ENCODE results near the gene KCNK13. TPM values are rescaled to one million over a fixed set of nuclear protein-coding genes. Genes with fewer than 3 reads are reported as not detected.

KCNK13 gene
- total and polyA plus RNA-seq, 4 donors: 0.99 to 2.7 (median 1.9) TPM

DNA sequence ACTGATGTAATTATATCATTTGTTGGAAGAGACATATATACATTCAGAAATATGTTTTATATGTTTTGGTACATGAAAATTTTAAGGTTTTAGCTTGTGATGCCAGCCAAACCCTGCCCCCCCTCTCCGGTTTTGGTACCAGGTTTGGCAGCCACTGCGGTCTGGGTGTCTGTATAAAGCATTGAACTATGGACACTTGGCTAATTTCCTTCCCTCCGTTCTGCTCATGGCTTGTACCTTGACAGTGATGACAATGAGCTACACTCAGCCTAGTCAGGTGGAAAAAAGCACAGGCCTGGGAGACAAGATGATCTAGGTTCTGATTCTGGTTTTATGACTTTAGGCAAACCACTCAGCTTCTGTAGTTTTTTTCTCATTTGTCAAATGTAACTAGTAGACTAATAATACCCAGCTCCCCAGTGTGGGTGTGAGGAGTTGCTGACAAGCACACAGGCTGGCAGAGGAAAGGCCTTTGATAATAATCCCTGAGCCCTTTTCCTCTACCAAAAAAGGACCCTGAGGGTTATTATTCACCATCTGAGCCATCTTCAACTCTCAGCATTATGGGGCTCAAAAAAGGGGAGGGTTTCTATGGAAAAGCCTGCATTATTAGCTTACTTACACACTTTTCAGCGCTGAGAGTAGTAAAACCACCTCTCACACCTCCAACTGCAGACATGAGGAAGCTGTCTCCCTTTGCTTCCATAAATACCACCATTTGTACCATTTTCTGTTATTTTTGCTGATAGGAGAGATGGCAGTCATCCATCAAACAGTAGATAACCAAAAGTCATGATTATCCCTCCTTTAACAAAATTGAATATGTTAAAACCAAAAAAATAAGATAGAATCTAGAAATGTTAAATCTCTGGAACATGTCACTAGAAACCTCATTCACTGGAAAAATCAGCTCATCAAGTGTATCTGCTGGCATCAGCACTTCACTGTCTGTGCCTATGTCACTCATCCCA lies 118.3 kb downstream of the KCNK13 start:
- no peaks in the 10 kb centered on the region for H3K4me1 ChIP-seq (ENCODE audit: control insufficient read depth, insufficient read depth, low read length)
- no peak overlapping the region for H3K4me3 ChIP-seq (ENCODE audit: low read depth, low read length)
- no peaks in the 10 kb centered on the region for H3K9me3 ChIP-seq (ENCODE audit: control insufficient read depth, insufficient read depth, low read length)
- no peak overlapping the region for H3K27ac ChIP-seq (ENCODE audit: low read depth, low read length)
- DNase-seq (ENCODE audit: low read depth in 4 of 6, low spot score in 6 of 6): peak in 1 of 6 donors; percentile 24
- H3K27me3 ChIP-seq (ENCODE audit: control insufficient read depth, insufficient read depth, low read length): no peaks in the 10 kb centered on the region
- WGBS (ENCODE audit: insufficient coverage): 66% methylated on average over 2 of the region's 4 CpGs
- no peaks in the 10 kb centered on the region for H3K36me3 ChIP-seq (ENCODE audit: control insufficient read depth, insufficient read depth, low read length)

DNA sequence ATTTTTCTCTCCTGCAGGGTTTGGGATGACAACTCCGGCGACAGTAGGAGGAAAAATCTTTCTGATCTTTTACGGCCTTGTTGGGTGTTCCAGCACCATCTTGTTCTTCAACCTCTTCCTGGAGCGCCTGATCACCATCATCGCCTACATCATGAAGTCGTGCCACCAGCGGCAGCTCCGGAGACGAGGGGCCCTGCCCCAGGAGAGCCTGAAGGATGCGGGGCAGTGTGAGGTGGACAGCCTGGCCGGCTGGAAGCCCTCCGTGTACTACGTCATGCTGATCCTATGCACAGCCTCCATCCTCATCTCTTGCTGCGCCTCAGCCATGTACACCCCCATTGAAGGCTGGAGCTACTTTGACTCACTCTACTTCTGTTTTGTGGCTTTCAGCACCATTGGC lies 122.3 kb downstream of the KCNK13 start:
- no peaks in the 10 kb centered on the region for H3K9me3 ChIP-seq (ENCODE audit: control insufficient read depth, insufficient read depth, low read length)
- no peak overlapping the region for H3K4me3 ChIP-seq (ENCODE audit: low read depth, low read length)
- H3K36me3 ChIP-seq (ENCODE audit: control insufficient read depth, insufficient read depth, low read length): no peaks in the 10 kb centered on the region
- WGBS (ENCODE audit: insufficient coverage): 96% methylated on average over 14 of the region's 14 CpGs
- DNase-seq (ENCODE audit: low read depth in 4 of 6, low spot score in 6 of 6): no peak
- H3K4me1 ChIP-seq (ENCODE audit: control insufficient read depth, insufficient read depth, low read length): no peaks in the 10 kb centered on the region
- no peak overlapping the region for H3K27ac ChIP-seq (ENCODE audit: low read depth, low read length)
- no peaks in the 10 kb centered on the region for H3K27me3 ChIP-seq (ENCODE audit: control insufficient read depth, insufficient read depth, low read length)

DNA sequence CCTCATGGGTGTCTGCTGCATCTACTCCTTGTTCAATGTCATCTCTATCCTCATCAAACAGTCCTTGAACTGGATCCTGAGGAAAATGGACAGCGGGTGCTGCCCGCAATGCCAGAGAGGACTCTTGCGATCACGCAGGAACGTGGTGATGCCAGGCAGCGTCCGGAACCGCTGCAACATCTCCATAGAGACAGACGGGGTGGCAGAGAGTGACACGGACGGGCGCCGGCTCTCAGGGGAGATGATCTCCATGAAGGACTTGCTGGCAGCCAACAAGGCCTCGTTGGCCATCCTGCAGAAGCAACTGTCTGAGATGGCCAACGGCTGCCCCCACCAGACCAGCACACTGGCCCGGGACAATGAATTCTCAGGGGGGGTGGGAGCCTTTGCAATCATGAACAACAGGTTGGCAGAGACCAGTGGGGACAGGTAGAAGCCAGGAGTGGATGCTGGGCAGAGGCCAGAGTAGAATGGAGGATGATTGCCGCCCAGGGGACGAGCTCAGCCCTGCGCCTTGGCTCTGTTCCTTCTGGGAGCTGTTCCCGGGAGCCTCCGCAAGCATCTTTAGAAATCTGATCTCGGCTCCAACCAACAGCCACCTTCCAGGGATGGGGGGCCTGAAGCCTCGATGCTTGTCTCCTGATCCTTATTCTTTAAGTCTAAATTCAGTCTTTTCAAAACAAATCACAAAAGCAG lies 122.9 kb downstream of the KCNK13 start:
- no peak overlapping the region for H3K27ac ChIP-seq (ENCODE audit: low read depth, low read length)
- no peaks in the 10 kb centered on the region for H3K36me3 ChIP-seq (ENCODE audit: control insufficient read depth, insufficient read depth, low read length)
- no peaks in the 10 kb centered on the region for H3K4me1 ChIP-seq (ENCODE audit: control insufficient read depth, insufficient read depth, low read length)
- no peaks in the 10 kb centered on the region for H3K27me3 ChIP-seq (ENCODE audit: control insufficient read depth, insufficient read depth, low read length)
- no peak overlapping the region for H3K4me3 ChIP-seq (ENCODE audit: low read depth, low read length)
- no peaks in the 10 kb centered on the region for H3K9me3 ChIP-seq (ENCODE audit: control insufficient read depth, insufficient read depth, low read length)
- DNase-seq (ENCODE audit: low read depth in 4 of 6, low spot score in 6 of 6): no peak
- WGBS (ENCODE audit: insufficient coverage): 87% methylated on average over 22 of the region's 23 CpGs

DNA sequence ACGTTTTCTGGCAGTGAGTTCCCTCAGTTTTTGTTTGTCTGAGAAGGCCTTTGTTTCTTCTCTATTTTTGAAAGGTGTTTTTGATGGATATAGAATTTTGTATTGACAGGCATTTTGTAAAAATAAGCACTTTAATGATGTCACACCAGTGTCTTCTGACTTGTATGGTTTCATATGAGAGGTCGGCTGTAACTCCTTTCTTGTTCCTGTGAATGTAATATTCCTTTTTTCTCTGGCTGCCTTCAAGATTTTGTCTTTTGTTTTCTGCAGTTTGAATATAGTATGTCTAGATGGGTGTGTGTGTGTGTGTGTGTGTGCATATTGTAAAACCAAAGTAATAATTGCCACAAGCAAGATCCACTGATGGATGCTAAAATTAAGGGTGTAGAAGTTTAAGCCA lies 126.8 kb downstream of the KCNK13 start:
- Histone ChIP-seq H3K4me3 (ENCODE audit: low read depth, low read length) (no peak overlapping the region), H3K36me3 (ENCODE audit: control insufficient read depth, insufficient read depth, low read length) (no peaks in the 10 kb centered on the region), H3K4me1 (ENCODE audit: control insufficient read depth, insufficient read depth, low read length) (no peaks in the 10 kb centered on the region), H3K27ac (ENCODE audit: low read depth, low read length) (no peak overlapping the region), H3K9me3 (ENCODE audit: control insufficient read depth, insufficient read depth, low read length) (no peaks in the 10 kb centered on the region), H3K27me3 (ENCODE audit: control insufficient read depth, insufficient read depth, low read length) (no peaks in the 10 kb centered on the region)
- no peak for DNase-seq (ENCODE audit: low read depth in 4 of 6, low spot score in 6 of 6)
- WGBS (ENCODE audit: insufficient coverage): no CpG with 5 or more reads among the region's 2 CpGs

DNA sequence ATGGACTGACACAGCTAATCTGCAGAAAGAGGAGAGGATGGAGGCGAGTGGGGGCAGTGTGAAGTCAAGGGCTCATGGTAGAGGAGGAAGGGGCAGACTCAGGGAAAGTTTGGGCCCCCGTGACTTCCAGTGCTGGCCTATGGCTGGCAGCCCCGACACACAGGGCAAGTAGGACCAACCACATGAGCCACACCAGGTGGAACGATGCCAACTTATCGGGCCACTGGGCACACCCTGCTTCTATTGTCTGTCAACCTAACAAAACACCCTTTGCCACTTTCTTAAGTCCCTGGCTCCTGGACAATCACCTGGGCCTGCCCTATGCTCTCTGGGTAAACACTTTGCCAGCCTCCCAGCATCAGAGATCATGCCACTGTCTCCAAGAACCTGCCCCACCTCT lies 129.4 kb downstream of the KCNK13 start:
- no peaks in the 10 kb centered on the region for H3K9me3 ChIP-seq (ENCODE audit: control insufficient read depth, insufficient read depth, low read length)
- H3K4me3 ChIP-seq (ENCODE audit: low read depth, low read length): no peak overlapping the region
- no peak overlapping the region for H3K27ac ChIP-seq (ENCODE audit: low read depth, low read length)
- no peaks in the 10 kb centered on the region for H3K4me1 ChIP-seq (ENCODE audit: control insufficient read depth, insufficient read depth, low read length)
- H3K36me3 ChIP-seq (ENCODE audit: control insufficient read depth, insufficient read depth, low read length): no peaks in the 10 kb centered on the region
- WGBS (ENCODE audit: insufficient coverage): 79% methylated on average over 5 of the region's 5 CpGs
- H3K27me3 ChIP-seq (ENCODE audit: control insufficient read depth, insufficient read depth, low read length): no peaks in the 10 kb centered on the region
- no peak for DNase-seq (ENCODE audit: low read depth in 4 of 6, low spot score in 6 of 6)

DNA sequence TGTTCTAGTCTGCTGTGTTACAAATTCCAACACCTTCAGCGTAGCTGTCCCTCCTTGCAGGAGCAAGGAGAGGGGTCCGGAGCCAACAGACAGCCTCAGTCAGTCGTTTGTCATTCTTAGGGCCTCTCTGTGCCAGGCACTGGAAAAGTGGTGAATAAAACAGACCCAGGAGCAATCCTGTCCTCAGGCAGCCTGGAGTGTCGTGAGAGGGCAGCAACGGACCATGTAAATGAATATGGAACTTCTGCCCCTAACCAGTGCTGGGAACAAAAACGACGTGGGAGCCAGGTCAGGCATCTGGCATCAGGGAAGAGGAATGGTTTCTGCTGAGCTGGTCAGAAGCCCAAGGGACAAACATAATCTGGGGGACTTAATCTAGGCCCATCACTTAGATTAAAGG lies 129.8 kb downstream of the KCNK13 start:
- Histone ChIP-seq H3K27me3 (ENCODE audit: control insufficient read depth, insufficient read depth, low read length) (no peaks in the 10 kb centered on the region), H3K4me1 (ENCODE audit: control insufficient read depth, insufficient read depth, low read length) (no peaks in the 10 kb centered on the region), H3K4me3 (ENCODE audit: low read depth, low read length) (no peak overlapping the region), H3K9me3 (ENCODE audit: control insufficient read depth, insufficient read depth, low read length) (no peaks in the 10 kb centered on the region), H3K27ac (ENCODE audit: low read depth, low read length) (no peak overlapping the region), H3K36me3 (ENCODE audit: control insufficient read depth, insufficient read depth, low read length) (no peaks in the 10 kb centered on the region)
- DNase-seq (ENCODE audit: low read depth in 4 of 6, low spot score in 6 of 6): no peak
- WGBS (ENCODE audit: insufficient coverage): 81% methylated on average over 7 of the region's 7 CpGs

DNA sequence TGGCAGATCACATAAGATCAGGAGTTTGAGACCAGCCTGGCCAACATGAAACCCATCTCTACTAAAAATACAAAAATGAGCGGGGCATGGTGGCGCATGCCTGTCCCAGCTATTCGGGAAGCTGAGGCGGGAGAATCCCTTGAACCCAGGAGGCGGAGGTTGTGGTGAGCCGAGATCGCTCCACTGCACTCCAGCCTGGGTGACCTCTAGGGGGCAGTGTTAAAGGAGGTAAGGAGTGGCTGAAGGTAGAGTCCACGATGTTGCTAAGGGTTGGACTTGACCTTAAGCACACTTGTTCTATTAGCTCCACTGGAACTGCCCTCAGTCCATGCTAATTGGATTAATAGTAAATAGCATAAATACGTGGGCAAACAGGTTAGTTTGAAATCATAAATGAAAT lies 132.1 kb downstream of the KCNK13 start:
- Histone ChIP-seq H3K27ac (ENCODE audit: low read depth, low read length) (no peak overlapping the region), H3K4me1 (ENCODE audit: control insufficient read depth, insufficient read depth, low read length) (no peaks in the 10 kb centered on the region), H3K36me3 (ENCODE audit: control insufficient read depth, insufficient read depth, low read length) (no peaks in the 10 kb centered on the region), H3K27me3 (ENCODE audit: control insufficient read depth, insufficient read depth, low read length) (no peaks in the 10 kb centered on the region), H3K9me3 (ENCODE audit: control insufficient read depth, insufficient read depth, low read length) (no peaks in the 10 kb centered on the region), H3K4me3 (ENCODE audit: low read depth, low read length) (no peak overlapping the region)
- no peak for DNase-seq (ENCODE audit: low read depth in 4 of 6, low spot score in 6 of 6)
- 77% methylated on average over 7 of the region's 9 CpGs for WGBS (ENCODE audit: insufficient coverage)

DNA sequence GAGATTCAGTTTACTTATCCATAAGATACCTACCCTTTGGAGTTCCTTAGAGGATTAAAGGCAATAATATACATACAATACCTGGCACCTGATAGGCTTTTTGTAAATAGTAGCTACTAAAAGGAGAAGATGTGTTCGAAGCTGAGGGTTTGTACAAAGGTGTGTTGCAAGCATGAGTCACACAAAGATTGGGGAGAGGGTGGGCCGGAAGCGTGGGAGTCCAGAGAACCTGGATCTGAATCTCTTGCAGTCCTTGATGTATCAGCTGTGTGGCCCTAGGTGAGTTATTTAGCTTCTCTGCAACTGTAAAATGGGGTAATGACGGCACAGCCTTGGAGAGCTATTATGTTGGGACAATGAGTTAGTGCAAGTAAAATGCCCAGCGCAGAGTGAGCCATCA lies 132.9 kb downstream of the KCNK13 start:
- Histone ChIP-seq H3K27me3 (ENCODE audit: control insufficient read depth, insufficient read depth, low read length) (no peaks in the 10 kb centered on the region), H3K36me3 (ENCODE audit: control insufficient read depth, insufficient read depth, low read length) (no peaks in the 10 kb centered on the region), H3K9me3 (ENCODE audit: control insufficient read depth, insufficient read depth, low read length) (no peaks in the 10 kb centered on the region), H3K4me3 (ENCODE audit: low read depth, low read length) (no peak overlapping the region), H3K27ac (ENCODE audit: low read depth, low read length) (no peak overlapping the region), H3K4me1 (ENCODE audit: control insufficient read depth, insufficient read depth, low read length) (no peaks in the 10 kb centered on the region)
- 86% methylated on average over 3 of the region's 5 CpGs for WGBS (ENCODE audit: insufficient coverage)
- no peak for DNase-seq (ENCODE audit: low read depth in 4 of 6, low spot score in 6 of 6)

DNA sequence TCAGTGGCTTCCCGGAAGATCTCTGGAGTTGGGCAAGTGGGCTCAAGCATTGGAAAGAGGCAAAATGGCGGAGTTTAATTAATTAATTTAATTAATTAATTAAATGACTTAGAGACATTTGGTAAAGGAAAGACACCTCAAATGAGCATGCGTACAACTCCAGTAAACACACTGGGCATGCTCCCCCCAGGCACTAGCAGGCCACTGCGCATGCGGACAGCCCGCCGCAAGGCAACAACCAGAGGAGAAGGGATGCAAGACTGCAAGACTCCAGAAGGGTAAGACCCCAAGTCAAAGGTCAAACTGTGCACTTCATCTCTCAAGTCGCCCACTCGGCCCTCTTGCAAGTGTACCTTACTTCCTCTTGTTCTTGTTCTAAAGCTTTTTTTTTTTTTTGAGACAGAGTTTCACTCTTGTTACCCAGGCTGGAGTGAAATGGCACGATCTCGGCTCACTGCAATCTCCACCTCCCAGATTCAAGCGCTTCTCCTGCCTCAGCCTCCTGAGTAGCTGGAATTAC lies 136.8 kb downstream of the KCNK13 start:
- H3K36me3 ChIP-seq (ENCODE audit: control insufficient read depth, insufficient read depth, low read length): no peaks in the 10 kb centered on the region
- 79% methylated on average over 7 of the region's 12 CpGs for WGBS (ENCODE audit: insufficient coverage)
- no peak overlapping the region for H3K4me3 ChIP-seq (ENCODE audit: low read depth, low read length)
- no peak for DNase-seq (ENCODE audit: low read depth in 4 of 6, low spot score in 6 of 6)
- H3K27me3 ChIP-seq (ENCODE audit: control insufficient read depth, insufficient read depth, low read length): no peaks in the 10 kb centered on the region
- H3K27ac ChIP-seq (ENCODE audit: low read depth, low read length): no peak overlapping the region
- no peaks in the 10 kb centered on the region for H3K4me1 ChIP-seq (ENCODE audit: control insufficient read depth, insufficient read depth, low read length)
- no peaks in the 10 kb centered on the region for H3K9me3 ChIP-seq (ENCODE audit: control insufficient read depth, insufficient read depth, low read length)
